ENCODE data around the gene RILPL2.
"Not testable (repeated sequence)": the region's sequence is repeated elsewhere in the genome, so short reads cannot be mapped to it uniquely, and the experiment has no call there.

Gene RILPL2

DNA sequence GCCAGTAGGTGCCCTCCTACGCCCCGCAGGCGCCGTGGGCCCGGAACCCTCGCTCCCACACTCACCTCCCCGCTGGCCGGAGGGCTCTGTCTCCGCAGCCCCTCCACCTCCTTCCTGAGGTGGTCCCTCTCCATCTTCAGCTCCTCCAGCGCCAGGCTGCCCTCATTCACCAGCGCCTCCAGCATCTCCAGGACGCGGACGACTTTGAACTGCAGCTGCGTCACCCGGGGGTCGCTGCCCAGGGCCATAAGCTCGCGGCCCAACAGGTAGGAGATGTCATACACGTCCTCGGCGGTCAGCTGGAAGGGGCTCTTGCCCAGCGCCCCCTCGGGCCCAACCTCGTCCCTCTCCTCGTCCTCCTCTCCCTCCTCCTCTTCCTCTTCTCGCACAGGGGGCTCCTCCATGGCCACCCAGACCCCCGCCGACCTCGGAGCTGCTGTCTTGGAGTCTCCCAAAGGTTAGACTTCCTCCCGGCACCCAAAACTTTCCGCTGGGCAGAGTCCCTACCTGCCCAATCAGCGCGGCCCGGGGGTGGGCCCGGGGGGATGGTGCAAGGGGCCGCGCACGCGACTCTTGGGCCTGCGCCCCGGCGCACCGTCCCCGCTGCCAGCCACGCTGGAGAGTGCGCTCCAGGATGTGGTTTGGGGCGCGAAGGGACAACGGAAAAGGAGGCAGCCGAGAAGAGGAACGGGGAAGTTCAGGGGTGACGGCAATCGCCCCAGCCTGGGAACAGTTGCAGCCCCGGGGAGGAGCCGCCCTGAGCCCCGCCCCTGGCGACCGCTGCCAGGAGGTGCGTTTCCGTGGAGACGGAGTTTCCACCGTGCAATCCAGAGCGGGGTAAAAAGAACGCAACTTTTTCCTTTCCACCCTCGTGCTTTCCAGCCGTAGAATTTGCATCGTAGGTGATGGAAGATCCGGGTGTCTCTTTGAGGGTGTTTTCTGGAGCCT lies at the start of gene RILPL2:
Gene RILPL2 (minus strand): TSS at position 668 of the 948 bp plus-strand sequence. CDS start 264 bp downstream, at position 404.
- Mint-ChIP-seq H3K27ac (peak within 1 kb of the TSS; percentile 95 to 98), H3K4me1 (peaks cover 56% of the 10 kb centered on the region), H3K27me3 (no peaks in the 10 kb centered on the region)

DNA sequence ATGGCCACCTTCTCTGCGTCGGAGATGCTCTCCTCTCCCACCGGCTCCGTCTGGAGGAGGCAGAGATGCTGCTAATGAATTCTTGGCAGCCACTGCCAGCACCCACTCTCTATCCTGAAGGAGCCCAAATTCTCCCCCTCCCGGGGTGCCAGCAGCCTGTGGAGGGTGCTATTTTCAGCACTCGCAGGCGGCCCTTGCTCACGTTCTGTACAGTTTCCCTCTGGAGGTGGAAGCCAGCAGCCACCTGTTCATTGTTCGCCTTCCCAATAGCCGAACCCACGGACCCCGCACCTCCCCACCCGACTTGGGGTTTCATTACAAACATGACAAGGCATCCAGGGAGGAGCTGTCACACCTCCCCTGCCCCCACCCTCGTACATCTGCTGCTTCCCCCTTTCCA lies 49.3 kb upstream of the RILPL2 start:
- H3K4me1 Mint-ChIP-seq = peaks cover 26% of the 10 kb centered on the region
- no peak overlapping the region for H3K27ac Mint-ChIP-seq
- ATAC-seq (no peak), DNase-seq (no peak)
- no peak overlapping the region for H3K4me3 Mint-ChIP-seq
- no peaks in the 10 kb centered on the region for H3K27me3 Mint-ChIP-seq
- H3K9me3 Mint-ChIP-seq = no peaks in the 10 kb centered on the region

More for the DNA sequence above, at the start of gene RILPL2:
- Mint-ChIP-seq H3K9me3 (no peaks in the 10 kb centered on the region), H3K4me3 (peak within 1 kb of the TSS; percentile 94 to 99)
- DNase-seq (peak; percentile 85 to 95), ATAC-seq (peak; percentile 91)

- peak; percentile 55 for ATAC-seq
- peaks cover 38% of the 10 kb centered on the region for H3K4me1 Mint-ChIP-seq
- H3K27me3 Mint-ChIP-seq = no peaks in the 10 kb centered on the region
- H3K4me3 Mint-ChIP-seq = peak overlapping the region; percentile 27 to 62
- DNase-seq = no peak
- peak overlapping the region; percentile 67 to 85 for H3K27ac Mint-ChIP-seq
- no peaks in the 10 kb centered on the region for H3K9me3 Mint-ChIP-seq
Measured at GRCh38 chr12:123483602-123484248, 47.2 kb upstream of the RILPL2 start.

DNA sequence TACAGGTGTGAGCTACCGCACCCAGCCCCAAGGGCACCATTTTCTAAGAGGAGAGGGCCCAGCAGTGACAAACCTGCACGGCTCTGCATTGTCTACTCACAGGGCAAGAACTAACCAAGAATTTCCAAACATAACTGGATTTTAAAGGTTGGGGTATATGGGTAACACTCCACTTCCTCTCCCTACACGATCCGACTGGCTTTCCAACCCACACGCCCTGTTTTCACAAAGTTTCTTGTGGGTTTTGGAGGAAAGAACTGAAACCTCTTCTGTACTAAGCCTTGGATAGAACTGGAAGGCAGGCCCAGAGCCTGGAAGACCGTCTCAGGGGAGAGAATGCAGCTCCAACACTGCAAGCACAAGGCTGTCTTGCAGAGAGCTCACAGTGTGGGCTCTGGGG lies 46.4 kb upstream of the RILPL2 start:
- H3K4me1 Mint-ChIP-seq = peaks cover 38% of the 10 kb centered on the region
- no peak for DNase-seq
- no peak overlapping the region for H3K27ac Mint-ChIP-seq
- ATAC-seq = no peak
- H3K27me3 Mint-ChIP-seq = no peaks in the 10 kb centered on the region
- H3K4me3 Mint-ChIP-seq = no peak overlapping the region
- H3K9me3 Mint-ChIP-seq = no peaks in the 10 kb centered on the region

DNA sequence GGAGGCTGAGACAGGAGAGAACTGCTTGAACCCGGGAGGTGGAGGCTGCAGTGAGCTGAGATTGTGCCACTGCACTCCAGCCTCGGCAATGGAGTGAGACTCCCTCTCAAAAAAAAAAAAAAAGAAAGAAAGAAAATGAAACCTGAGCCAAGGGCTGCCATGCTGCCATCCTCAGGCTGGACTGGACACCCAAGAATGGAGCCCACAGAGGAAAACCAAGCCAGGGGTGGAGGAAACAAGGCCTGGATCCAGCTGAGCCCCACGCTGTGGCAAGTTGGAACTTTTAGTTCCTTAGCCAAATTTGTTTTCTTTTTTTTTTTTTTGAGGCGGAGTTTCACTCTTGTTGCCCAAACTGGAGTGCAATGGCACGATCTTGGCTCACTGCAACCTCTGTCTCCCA lies 44.8 kb upstream of the RILPL2 start:
- H3K27ac Mint-ChIP-seq, H3K9me3 Mint-ChIP-seq, H3K27me3 Mint-ChIP-seq, H3K4me3 Mint-ChIP-seq, ATAC-seq, DNase-seq: not testable (repeated sequence)
- H3K4me1 Mint-ChIP-seq = peaks cover 43% of the 10 kb centered on the region

- Mint-ChIP-seq H3K4me1 (peaks cover 46% of the 10 kb centered on the region), H3K27me3 (no peaks in the 10 kb centered on the region), H3K27ac (peak overlapping the region in 1 of 2 donors; percentile 59), H3K9me3 (no peaks in the 10 kb centered on the region), H3K4me3 (no peak overlapping the region)
- no peak for ATAC-seq
- DNase-seq = no peak
Measured at GRCh38 chr12:123479442-123480180, 43.1 kb upstream of the RILPL2 start.

DNA sequence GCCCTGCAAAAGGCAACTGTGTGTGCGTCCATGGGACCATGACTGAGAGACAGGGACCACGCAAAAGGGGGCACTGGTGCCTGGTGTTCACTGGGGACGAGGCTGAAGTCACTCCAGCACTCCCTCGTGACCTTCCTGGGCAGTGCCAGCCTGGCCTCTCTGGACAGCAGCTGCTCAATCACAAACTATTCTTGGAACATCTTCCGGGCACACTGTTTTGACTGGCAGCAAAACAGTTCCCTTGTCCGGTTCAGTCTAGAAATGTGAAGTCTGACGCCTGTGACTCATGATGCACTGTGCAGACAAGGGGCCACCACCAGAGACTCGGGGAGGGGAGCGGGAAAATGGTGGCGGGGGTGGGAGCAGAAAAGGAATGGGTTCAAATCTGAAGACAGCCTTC lies 42.3 kb upstream of the RILPL2 start:
- H3K4me1 Mint-ChIP-seq = peaks cover 44% of the 10 kb centered on the region
- no peak for ATAC-seq
- H3K27me3 Mint-ChIP-seq = no peaks in the 10 kb centered on the region
- no peaks in the 10 kb centered on the region for H3K9me3 Mint-ChIP-seq
- no peak for DNase-seq
- H3K27ac Mint-ChIP-seq = no peak overlapping the region
- no peak overlapping the region for H3K4me3 Mint-ChIP-seq

- no peak overlapping the region for H3K4me3 Mint-ChIP-seq
- DNase-seq (no peak), ATAC-seq (no peak)
- H3K9me3 Mint-ChIP-seq = no peaks in the 10 kb centered on the region
- peaks cover 37% of the 10 kb centered on the region for H3K4me1 Mint-ChIP-seq
- no peak overlapping the region for H3K27ac Mint-ChIP-seq
- H3K27me3 Mint-ChIP-seq = no peaks in the 10 kb centered on the region
Measured at GRCh38 chr12:123478069-123478468, 41.6 kb upstream of the RILPL2 start.

GRCh38 chr12:123475246-123475703 lies 38.8 kb upstream of the RILPL2 start:
- no peaks in the 10 kb centered on the region for H3K9me3 Mint-ChIP-seq
- H3K4me1 Mint-ChIP-seq = peaks cover 28% of the 10 kb centered on the region
- H3K27ac Mint-ChIP-seq = peak overlapping the region; percentile 75 to 84
- DNase-seq (no peak), ATAC-seq (no peak)
- peak overlapping the region in 1 of 2 donors; percentile 32 for H3K4me3 Mint-ChIP-seq
- no peaks in the 10 kb centered on the region for H3K27me3 Mint-ChIP-seq

GRCh38 chr12:123474485-123475245 lies 38.2 kb upstream of the RILPL2 start:
- DNase-seq (no peak), ATAC-seq (no peak)
- Mint-ChIP-seq H3K4me1 (peaks cover 22% of the 10 kb centered on the region), H3K27ac (peak overlapping the region; percentile 75 to 84), H3K9me3 (no peaks in the 10 kb centered on the region), H3K4me3 (peak overlapping the region in 1 of 2 donors; percentile 32), H3K27me3 (no peaks in the 10 kb centered on the region)

DNA sequence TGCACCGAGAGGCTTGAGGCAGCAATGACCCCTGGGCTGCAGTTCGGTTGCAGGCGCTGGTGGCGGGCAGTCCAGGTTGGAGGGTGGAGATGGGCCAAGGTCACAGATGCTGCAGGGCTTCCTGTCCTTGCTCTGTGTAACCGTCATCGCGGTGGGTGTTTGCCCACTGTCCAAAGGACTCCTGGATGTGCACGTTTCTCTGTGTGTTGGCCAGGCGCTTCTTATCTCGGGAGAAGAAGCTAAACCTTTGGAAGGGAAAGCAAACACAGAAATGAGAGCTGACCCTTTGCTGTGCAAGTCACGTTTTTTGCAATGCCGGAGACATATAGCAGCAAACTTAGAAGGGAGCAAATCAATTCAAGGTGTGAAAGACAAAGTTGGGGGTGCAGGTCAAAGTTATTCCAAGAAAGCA lies 36.0 kb upstream of the RILPL2 start:
- DNase-seq = no peak
- no peak overlapping the region for H3K27ac Mint-ChIP-seq
- no peaks in the 10 kb centered on the region for H3K9me3 Mint-ChIP-seq
- no peak overlapping the region for H3K4me3 Mint-ChIP-seq
- H3K27me3 Mint-ChIP-seq = no peaks in the 10 kb centered on the region
- no peak for ATAC-seq
- H3K4me1 Mint-ChIP-seq = peaks cover 21% of the 10 kb centered on the region

DNA sequence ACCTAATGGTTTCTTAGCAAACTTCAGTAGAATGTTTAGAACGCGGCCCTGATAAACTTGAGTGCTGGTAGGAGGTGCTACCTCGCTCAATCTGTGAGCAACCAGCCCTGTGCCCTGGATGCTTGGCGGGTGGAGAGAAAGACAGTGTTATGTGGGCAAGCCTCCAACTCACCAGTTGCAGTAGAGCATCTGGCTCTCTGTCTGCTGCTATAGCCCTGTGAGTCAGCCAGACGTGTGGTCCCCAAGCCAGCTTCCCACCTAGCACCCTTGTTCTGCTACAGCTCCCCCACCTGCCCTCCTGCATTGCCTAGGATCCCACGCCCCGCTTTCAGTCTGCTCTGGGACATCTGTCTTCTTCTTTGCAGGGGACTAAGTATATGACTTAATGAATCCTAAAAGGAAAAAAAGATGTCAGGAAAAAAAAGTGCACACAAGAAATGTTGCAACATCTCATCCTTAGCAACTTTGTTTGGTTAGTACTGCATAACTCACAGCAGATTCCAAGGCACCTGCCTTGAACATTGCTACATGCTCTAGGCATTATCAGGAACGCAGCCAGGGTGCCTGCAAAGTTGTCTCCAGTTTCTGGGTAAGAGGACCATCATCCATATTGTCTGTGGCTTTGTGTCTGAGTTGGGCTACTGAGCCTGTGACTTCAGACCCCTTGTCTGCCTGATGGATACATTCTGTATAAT lies 35.0 kb upstream of the RILPL2 start:
- Mint-ChIP-seq H3K9me3 (no peaks in the 10 kb centered on the region), H3K4me3 (no peak overlapping the region), H3K4me1 (peaks cover 17% of the 10 kb centered on the region), H3K27ac (no peak overlapping the region), H3K27me3 (no peaks in the 10 kb centered on the region)
- DNase-seq (no peak), ATAC-seq (no peak)

DNA sequence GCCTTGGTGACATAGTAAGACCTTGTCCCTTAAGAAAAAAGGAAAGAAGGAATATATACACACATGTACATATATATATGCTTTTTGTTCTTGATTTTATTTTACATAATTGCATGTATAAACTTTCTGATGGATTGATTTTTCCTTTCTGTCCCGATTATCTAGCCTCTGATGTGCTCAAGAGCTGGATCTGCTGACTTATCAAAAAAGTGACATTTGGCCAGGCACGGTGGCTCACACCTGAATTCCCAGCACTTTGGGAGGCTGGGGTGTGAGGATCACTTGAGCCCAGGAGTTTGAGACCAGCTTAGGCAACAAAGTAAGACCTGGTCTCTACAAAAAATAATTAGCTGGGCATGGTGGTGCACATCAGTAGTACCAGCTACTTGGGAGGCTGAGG lies 33.5 kb upstream of the RILPL2 start:
- ATAC-seq = no peak
- Mint-ChIP-seq H3K4me3 (no peak overlapping the region), H3K9me3 (no peaks in the 10 kb centered on the region), H3K4me1 (peaks cover 17% of the 10 kb centered on the region), H3K27ac (no peak overlapping the region), H3K27me3 (no peaks in the 10 kb centered on the region)
- no peak for DNase-seq

GRCh38 chr12:123468786-123469185 lies 32.3 kb upstream of the RILPL2 start:
- H3K27ac Mint-ChIP-seq = no peak overlapping the region
- H3K4me3 Mint-ChIP-seq = no peak overlapping the region
- DNase-seq (no peak), ATAC-seq (peak; percentile 84)
- H3K27me3 Mint-ChIP-seq = no peaks in the 10 kb centered on the region
- H3K9me3 Mint-ChIP-seq = no peaks in the 10 kb centered on the region
- H3K4me1 Mint-ChIP-seq = peaks cover 7% of the 10 kb centered on the region
